Stimulated activated CD4-positive, alpha-beta T cell treated with anti-CD3 and anti-CD28 coated beads, Interleukin-1b, Interleukin-23, amount 100 ng/mL, for 48 hours (primary cell): ENCODE measurements around the gene GRAMD1B.
A peak's percentile ranks its signal among the peaks of the same experiment; 100 is the strongest.

Experiments used
- DNase-seq: peaks from one replicate; pipeline ENCODE4 v3.0.0-alpha.2; 2020

The GRAMD1B gene

GRCh38 chr11:123429913-123430720 lies at the start of gene GRAMD1B:
GRAMD1B (plus strand) TSS chr11:123430269; CDS start chr11:123430793, 524 bp downstream.
- peak; percentile 76 for DNase-seq

- DNase-seq, result no peak
Measured at GRCh38 chr11:123381149-123381548, 48.9 kb upstream of the GRAMD1B start.

GRCh38 chr11:123381817-123382554 lies 48.1 kb upstream of the GRAMD1B start:
- peak; percentile 78 for DNase-seq

GRCh38 chr11:123382555-123383074 lies 47.5 kb upstream of the GRAMD1B start:
- DNase-seq, result peak; percentile 11

- no peak for DNase-seq
Measured at GRCh38 chr11:123384116-123384515, 46.0 kb upstream of the GRAMD1B start.

- DNase-seq, result no peak
Measured at GRCh38 chr11:123386796-123387510, 43.1 kb upstream of the GRAMD1B start.

- DNase-seq, result no peak
Measured at GRCh38 chr11:123388640-123389039, 41.4 kb upstream of the GRAMD1B start.

- no peak for DNase-seq
Measured at GRCh38 chr11:123390146-123390545, 39.9 kb upstream of the GRAMD1B start.

GRCh38 chr11:123391646-123392348 lies 38.3 kb upstream of the GRAMD1B start:
- DNase-seq, result no peak

GRCh38 chr11:123392431-123392830 lies 37.6 kb upstream of the GRAMD1B start:
- DNase-seq, result no peak

- no peak for DNase-seq
Measured at GRCh38 chr11:123392844-123393243, 37.2 kb upstream of the GRAMD1B start.

GRCh38 chr11:123393312-123393927 lies 36.6 kb upstream of the GRAMD1B start:
- no peak for DNase-seq

- DNase-seq, result no peak
Measured at GRCh38 chr11:123404676-123405075, 25.4 kb upstream of the GRAMD1B start.

GRCh38 chr11:123405123-123405592 lies 24.9 kb upstream of the GRAMD1B start:
- DNase-seq, result no peak

- DNase-seq, result no peak
Measured at GRCh38 chr11:123406441-123407129, 23.5 kb upstream of the GRAMD1B start.

- DNase-seq, result peak; percentile 48
Measured at GRCh38 chr11:123407130-123407995, 22.7 kb upstream of the GRAMD1B start.

GRCh38 chr11:123407996-123408597 lies 22.0 kb upstream of the GRAMD1B start:
- no peak for DNase-seq

GRCh38 chr11:123408619-123409455 lies 21.2 kb upstream of the GRAMD1B start:
- no peak for DNase-seq
